ENCODE measurements around the gene WFIKKN2. TPM values are rescaled to one million over a fixed set of nuclear protein-coding genes. Genes with fewer than 3 reads are reported as not detected.

WFIKKN2 gene
- total and polyA plus RNA-seq, 8 donors, result 0.65 to 1.2 (median 1.0) TPM; not detected in 2

DNA sequence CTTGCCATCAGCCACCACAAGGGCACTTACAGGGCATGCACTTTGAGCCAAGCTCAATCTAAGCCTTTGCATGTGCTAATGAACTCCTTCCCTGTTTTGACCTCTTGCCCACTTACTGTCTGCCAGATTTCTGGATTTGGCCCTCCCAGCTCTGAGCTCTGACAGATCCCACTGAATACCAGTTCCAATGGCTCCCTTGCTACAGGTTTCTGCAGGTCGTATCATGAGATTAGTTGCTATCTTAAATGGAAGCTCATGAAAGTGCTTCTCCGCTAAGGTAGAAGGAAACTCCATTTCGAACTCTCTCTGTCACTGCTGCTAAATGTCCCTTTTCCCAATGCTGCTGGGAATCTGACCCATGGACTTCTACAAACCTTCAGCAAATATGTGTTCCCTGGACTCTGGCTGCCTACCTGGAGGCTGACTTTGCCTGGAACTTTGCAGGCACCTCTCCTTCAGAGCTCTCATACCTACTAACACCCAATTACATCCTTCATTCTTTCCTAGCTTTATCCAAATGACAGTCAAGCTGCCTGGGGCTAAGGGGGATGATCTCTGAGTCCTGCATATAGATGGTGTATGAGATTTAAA is 54.2 kb downstream of the WFIKKN2 start:
- no peak overlapping the region for H3K4me3 ChIP-seq
- H3K9me3 ChIP-seq, result no peaks in the 10 kb centered on the region
- no peak overlapping the region for H3K27ac ChIP-seq
- H3K36me3 ChIP-seq, result no peaks in the 10 kb centered on the region
- H3K4me1 ChIP-seq, result peaks cover 3 to 5% of the 10 kb centered on the region in 2 donors
- ATAC-seq (no peak), DNase-seq (no peak)
- TF ChIP-seq, protein P1, sequence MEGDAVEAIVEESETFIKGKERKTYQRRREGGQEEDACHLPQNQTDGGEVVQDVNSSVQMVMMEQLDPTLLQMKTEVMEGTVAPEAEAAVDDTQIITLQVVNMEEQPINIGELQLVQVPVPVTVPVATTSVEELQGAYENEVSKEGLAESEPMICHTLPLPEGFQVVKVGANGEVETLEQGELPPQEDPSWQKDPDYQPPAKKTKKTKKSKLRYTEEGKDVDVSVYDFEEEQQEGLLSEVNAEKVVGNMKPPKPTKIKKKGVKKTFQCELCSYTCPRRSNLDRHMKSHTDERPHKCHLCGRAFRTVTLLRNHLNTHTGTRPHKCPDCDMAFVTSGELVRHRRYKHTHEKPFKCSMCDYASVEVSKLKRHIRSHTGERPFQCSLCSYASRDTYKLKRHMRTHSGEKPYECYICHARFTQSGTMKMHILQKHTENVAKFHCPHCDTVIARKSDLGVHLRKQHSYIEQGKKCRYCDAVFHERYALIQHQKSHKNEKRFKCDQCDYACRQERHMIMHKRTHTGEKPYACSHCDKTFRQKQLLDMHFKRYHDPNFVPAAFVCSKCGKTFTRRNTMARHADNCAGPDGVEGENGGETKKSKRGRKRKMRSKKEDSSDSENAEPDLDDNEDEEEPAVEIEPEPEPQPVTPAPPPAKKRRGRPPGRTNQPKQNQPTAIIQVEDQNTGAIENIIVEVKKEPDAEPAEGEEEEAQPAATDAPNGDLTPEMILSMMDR (IDR thresholded peaks at IDR 0.05), result no peak
- intact Hi-C loops (cut with DNase I), result no loop called here
- H3K27me3 ChIP-seq, result no peaks in the 10 kb centered on the region

GRCh38 chr17:50890675-50891516 is 55.5 kb downstream of the WFIKKN2 start:
- Histone ChIP-seq H3K27me3 (no peaks in the 10 kb centered on the region), H3K4me1 (no peaks in the 10 kb centered on the region), H3K4me3 (no peak overlapping the region), H3K9me3 (no peaks in the 10 kb centered on the region), H3K36me3 (no peaks in the 10 kb centered on the region), H3K27ac (no peak overlapping the region)
- TF ChIP-seq, protein P1 (IDR thresholded peaks at IDR 0.05), result no peak
- no peak for ATAC-seq
- intact Hi-C loops (cut with DNase I), result no loop called here
- no peak for DNase-seq

DNA sequence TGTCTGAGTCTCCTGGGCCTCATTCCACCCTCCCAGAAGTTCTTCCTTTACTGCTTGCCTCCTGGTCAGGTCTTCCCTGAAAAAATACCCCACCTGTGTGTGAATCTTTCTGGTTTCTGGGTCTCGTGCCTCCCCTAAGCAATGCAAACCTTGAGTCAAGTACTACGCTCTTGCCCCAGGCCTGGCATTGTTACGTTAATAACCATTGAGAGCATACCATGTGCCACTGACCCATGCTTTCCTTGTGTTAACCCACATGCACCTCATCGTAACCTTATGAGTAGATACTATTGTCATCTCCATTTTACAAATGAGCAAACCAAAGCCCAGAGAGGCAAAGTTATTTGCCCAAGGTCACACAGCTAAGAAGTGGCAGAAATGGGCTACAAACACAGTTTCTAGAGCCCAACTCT is 56.2 kb downstream of the WFIKKN2 start:
- no peak overlapping the region for H3K27ac ChIP-seq
- H3K27me3 ChIP-seq, result no peaks in the 10 kb centered on the region
- TF ChIP-seq, protein P1 (IDR thresholded peaks at IDR 0.05), result no peak
- DNase-seq (no peak), ATAC-seq (no peak)
- H3K4me1 ChIP-seq, result no peaks in the 10 kb centered on the region
- no peaks in the 10 kb centered on the region for H3K9me3 ChIP-seq
- H3K36me3 ChIP-seq, result no peaks in the 10 kb centered on the region
- no peak overlapping the region for H3K4me3 ChIP-seq
- intact Hi-C loops (cut with DNase I), result no loop called here

Other genes with a start within 250 kb of the WFIKKN2 start
- gene ABCC3, start 200.7 kb upstream of the WFIKKN2 start, total RNA-seq, result 100 to 1,000 TPM in 1 of 2 donors, 10 to 100 TPM in 1; 52.3 to 120 TPM
- 10 to 100 TPM; 30.9 to 82.4 (median 47.5) TPM for gene ABCC3, start 200.7 kb upstream of the WFIKKN2 start, polyA plus RNA-seq (ENCODE audit: insufficient read length in 6 of 6)
- gene ANKRD40, start 127.7 kb upstream of the WFIKKN2 start, total RNA-seq, result 10 to 100 TPM; 42.2 to 47.1 TPM
- 10 to 100 TPM; 44.5 to 52.0 (median 47.1) TPM for gene ANKRD40, start 127.7 kb upstream of the WFIKKN2 start, polyA plus RNA-seq (ENCODE audit: insufficient read length in 6 of 6)
- gene LUC7L3, start 116.0 kb upstream of the WFIKKN2 start, total RNA-seq, result 10 to 100 TPM; 76.1 to 89.2 TPM
- 100 to 1,000 TPM; 559 to 831 (median 685) TPM for gene LUC7L3, start 116.0 kb upstream of the WFIKKN2 start, polyA plus RNA-seq (ENCODE audit: insufficient read length in 6 of 6)
- gene ANKRD40CL, start 68.1 kb upstream of the WFIKKN2 start, total RNA-seq, result not detected
- gene ANKRD40CL, start 68.1 kb upstream of the WFIKKN2 start, polyA plus RNA-seq (ENCODE audit: insufficient read length in 6 of 6), result 1 to 10 TPM in 1 of 6 donors, under 1 TPM in 5; 0.15 to 1.4 (median 0.42) TPM
- 10 to 100 TPM; 53.4 to 81.1 TPM for gene TOB1, start 30.8 kb downstream of the WFIKKN2 start, total RNA-seq
- 10 to 100 TPM; 20.1 to 31.2 (median 28.7) TPM for gene TOB1, start 30.8 kb downstream of the WFIKKN2 start, polyA plus RNA-seq (ENCODE audit: insufficient read length in 6 of 6)

Measured in left lung (tissue), 10 donors.